HFF-Myc (cell line): ENCODE data around the gene MRTO4.
A peak's percentile ranks its signal among the peaks of the same experiment; 100 is the strongest.
"Not testable (repeated sequence)": the region's sequence is repeated elsewhere in the genome, so short reads cannot be mapped to it uniquely, and the experiment has no call there.

Experiments
- DNase-seq: peaks from one replicate; pipeline ENCODE4 v3.0.0-alpha.2; 2011; ENCODE audit warnings: low read depth; ENCODE audit errors: extremely low read depth
- H3K4me3 ChIP-seq: replicated peaks from 2 replicates; pipeline ENCODE4 v1.5.1; 2011; ENCODE audit warnings: low read depth, mild to moderate bottlenecking, control low read depth, low read length
- CTCF ChIP-seq: IDR thresholded peaks from 2 replicates; pipeline ENCODE4 v1.5.1; 2012; ENCODE audit warnings: mild to moderate bottlenecking, low read depth, low read length, control low read depth; ENCODE audit errors: missing control alignments

The MRTO4 gene

GRCh38 chr1:19229229-19229628 lies 22.4 kb upstream of the MRTO4 start:
- H3K4me3 ChIP-seq: no peak overlapping the region
- no peak for TF ChIP-seq CTCF
- DNase-seq: no peak

- H3K4me3 ChIP-seq: no peak overlapping the region
- DNase-seq: no peak
- TF ChIP-seq CTCF: no peak
Observed at GRCh38 chr1:19229828-19230325, 21.7 kb upstream of the MRTO4 start.

- not testable (repeated sequence) for DNase-seq, H3K4me3 ChIP-seq
Observed at GRCh38 chr1:19231736-19232523, 19.7 kb upstream of the MRTO4 start.

GRCh38 chr1:19232524-19232846 lies 19.1 kb upstream of the MRTO4 start:
- no peak for DNase-seq

GRCh38 chr1:19234224-19234623 lies 17.4 kb upstream of the MRTO4 start:
- no peak for DNase-seq
- no peak overlapping the region for H3K4me3 ChIP-seq
- no peak for TF ChIP-seq CTCF

More at GRCh38 chr1:19232524-19232846, 19.1 kb upstream of the MRTO4 start:
- H3K4me3 ChIP-seq: no peak overlapping the region
- peak; percentile 10 for TF ChIP-seq CTCF

GRCh38 chr1:19239876-19240275 lies 11.7 kb upstream of the MRTO4 start:
- H3K4me3 ChIP-seq: no peak overlapping the region
- TF ChIP-seq CTCF: no peak

GRCh38 chr1:19240673-19241538 lies 10.7 kb upstream of the MRTO4 start:
- peak; percentile 92 for TF ChIP-seq CTCF
- DNase-seq: no peak
- no peak overlapping the region for H3K4me3 ChIP-seq

More at GRCh38 chr1:19239876-19240275, 11.7 kb upstream of the MRTO4 start:
- DNase-seq: no peak
